Mesenchymal stem cell (in vitro differentiated cells and primary cell): ENCODE data around the gene GRM1.

ENCODE experiments used
- DNase-seq: peaks from one replicate; pipeline ENCODE4 v3.0.0-alpha.2; 2013
- H2AFZ ChIP-seq: one replicate; pipeline ENCODE4 v1.6.1; 2013; ENCODE audit warnings: low read depth, mild to moderate bottlenecking, control low read depth, inconsistent platforms, low read length, moderate library complexity
- H2AK5ac ChIP-seq: 2 replicates; pipeline ENCODE4 v1.6.1; 2013; ENCODE audit warnings: low read length, moderate library complexity, mild to moderate bottlenecking, inconsistent platforms; ENCODE audit not compliant: severe bottlenecking
- H2BK120ac ChIP-seq: one replicate; pipeline ENCODE4 v1.6.1; 2013; ENCODE audit warnings: low read depth, mild to moderate bottlenecking, inconsistent platforms, low read length, moderate library complexity
- H2BK12ac ChIP-seq, 2 experiments: one replicate each; pipeline ENCODE4 v1.6.1; 2013; ENCODE audit warnings: inconsistent platforms in 2 of 2, low read length in 2 of 2, mild to moderate bottlenecking in 2 of 2, moderate library complexity in 2 of 2, control low read depth in 1 of 2
- H2BK15ac ChIP-seq: one replicate; pipeline ENCODE4 v1.6.1; 2013; ENCODE audit warnings: mild to moderate bottlenecking, low read depth, inconsistent platforms; ENCODE audit not compliant: poor library complexity, severe bottlenecking
- H2BK5ac ChIP-seq: 2 replicates; pipeline ENCODE4 v1.6.1; 2013; ENCODE audit warnings: low read depth, mild to moderate bottlenecking, low read length, control low read depth, inconsistent platforms; ENCODE audit not compliant: poor library complexity, severe bottlenecking
- H3K14ac ChIP-seq, 2 experiments: one replicate each; pipeline ENCODE4 v1.6.1; 2013; ENCODE audit warnings: inconsistent platforms in 2 of 2, low read length in 2 of 2, control low read depth in 1 of 2, mild to moderate bottlenecking in 1 of 2, moderate library complexity in 1 of 2
- H3K18ac ChIP-seq, 2 experiments: one replicate each; pipeline ENCODE4 v1.6.1; 2013; ENCODE audit warnings: inconsistent platforms in 2 of 2, low read length in 2 of 2, control low read depth in 1 of 2, low read depth in 1 of 2, mild to moderate bottlenecking in 1 of 2
- H3K23ac ChIP-seq, 2 experiments: one replicate each; pipeline ENCODE4 v1.6.1; 2013; ENCODE audit warnings: inconsistent platforms in 2 of 2, low read length in 2 of 2, mild to moderate bottlenecking in 2 of 2, moderate library complexity in 2 of 2, control low read depth in 1 of 2
- H3K27ac ChIP-seq: 2 replicates; pipeline ENCODE4 v1.5.1; 2013; ENCODE audit warnings: mild to moderate bottlenecking, moderate library complexity, low read length, control low read depth, inconsistent platforms; ENCODE audit not compliant: poor library complexity, severe bottlenecking
- H3K27me3 ChIP-seq, 2 experiments: 2 replicates each; pipeline versions ENCODE4 v1.6.1 to v1.7.0; 2013; ENCODE audit warnings: low read length in 2 of 2, mild to moderate bottlenecking in 2 of 2, moderate library complexity in 2 of 2, control low read depth in 1 of 2, inconsistent platforms in 1 of 2; ENCODE audit not compliant: control insufficient read depth in 1 of 2, insufficient read depth in 1 of 2
- H3K36me3 ChIP-seq, 2 experiments: 2 replicates each; pipeline versions ENCODE4 v1.6.1 to v1.7.0; 2013; ENCODE audit warnings: low read length in 2 of 2, control low read depth in 1 of 2, inconsistent platforms in 1 of 2, low read depth in 1 of 2, mild to moderate bottlenecking in 1 of 2; ENCODE audit not compliant: insufficient read depth in 2 of 2, control insufficient read depth in 1 of 2
- H3K4ac ChIP-seq, 2 experiments: one replicate each; pipeline ENCODE4 v1.6.1; 2013; ENCODE audit warnings: inconsistent platforms in 2 of 2, low read length in 2 of 2, mild to moderate bottlenecking in 2 of 2, moderate library complexity in 2 of 2, control low read depth in 1 of 2, low read depth in 1 of 2
- H3K4me1 ChIP-seq: 2 replicates; pipeline ENCODE4 v1.6.1; 2013; ENCODE audit warnings: low read depth, low read length, control low read depth; ENCODE audit not compliant: control insufficient read depth, insufficient read depth
- H3K4me2 ChIP-seq: 2 replicates; pipeline ENCODE4 v1.6.1; 2013; ENCODE audit warnings: low read length, mild to moderate bottlenecking, inconsistent platforms; ENCODE audit not compliant: poor library complexity, severe bottlenecking
- H3K4me3 ChIP-seq, 2 experiments: 2 replicates each; pipeline versions ENCODE4 v1.5.1 to v1.7.0; 2013; ENCODE audit warnings: low read length in 2 of 2, mild to moderate bottlenecking in 2 of 2, control low read depth in 1 of 2, low read depth in 1 of 2; ENCODE audit not compliant: insufficient read depth in 1 of 2
- H3K79me1 ChIP-seq: replicated peaks from 2 replicates; pipeline ENCODE4 v1.6.1; 2013; ENCODE audit warnings: mild to moderate bottlenecking, control low read depth, low read length, inconsistent platforms; ENCODE audit not compliant: poor library complexity, severe bottlenecking
- H3K9ac ChIP-seq: 2 replicates; pipeline ENCODE4 v1.7.0; 2013; ENCODE audit warnings: mild to moderate bottlenecking, low read length, moderate library complexity
- H3K9me3 ChIP-seq: 2 replicates; pipeline ENCODE4 v1.7.0; 2013; ENCODE audit warnings: mild to moderate bottlenecking, low read length; ENCODE audit not compliant: control insufficient read depth
- H4K8ac ChIP-seq: one replicate; pipeline ENCODE4 v1.6.1; 2013; ENCODE audit warnings: inconsistent platforms, mild to moderate bottlenecking, low read length, moderate library complexity
- H4K91ac ChIP-seq: one replicate; pipeline ENCODE4 v1.6.1; 2013; ENCODE audit warnings: mild to moderate bottlenecking, low read length, inconsistent platforms
- WGBS: methylation state at CpG from one replicate; pipeline ENCODE4 v1.1.7; 2013; ENCODE audit warnings: mixed read lengths; 5-methylcytosine and 5-hydroxymethylcytosine counted together

The GRM1 gene

GRCh38 chr6:146355521-146356100, 326.7 kb downstream of the GRM1 start:
- H3K14ac ChIP-seq = no peak overlapping the region
- H3K79me1 ChIP-seq = no peaks in the 10 kb centered on the region
- no peak overlapping the region for H2BK15ac ChIP-seq
- no peak overlapping the region for H3K18ac ChIP-seq
- no peak overlapping the region for H3K4ac ChIP-seq
- 17% methylated on average over 4 of the region's 4 CpGs for WGBS
- H3K4me3 ChIP-seq = no peak overlapping the region
- H3K9me3 ChIP-seq = no peaks in the 10 kb centered on the region
- H2AFZ ChIP-seq = no peak overlapping the region
- no peak overlapping the region for H2BK12ac ChIP-seq
- no peak for DNase-seq
- H4K8ac ChIP-seq = no peak overlapping the region
- H2AK5ac ChIP-seq = no peak overlapping the region
- H3K27me3 ChIP-seq = no peaks in the 10 kb centered on the region
- peaks cover 2% of the 10 kb centered on the region for H3K4me1 ChIP-seq
- H2BK120ac ChIP-seq = no peak overlapping the region
- no peak overlapping the region for H4K91ac ChIP-seq
- H3K36me3 ChIP-seq = no peaks in the 10 kb centered on the region
- H3K23ac ChIP-seq = peak overlapping the region in 1 of 2 experiments; percentile 42
- no peak overlapping the region for H3K9ac ChIP-seq
- no peak overlapping the region for H3K4me2 ChIP-seq
- no peak overlapping the region for H3K27ac ChIP-seq
- no peak overlapping the region for H2BK5ac ChIP-seq

GRCh38 chr6:146357578-146358430, 328.9 kb downstream of the GRM1 start:
- peak overlapping the region in 1 of 2 experiments; percentile 70 for H3K4me3 ChIP-seq
- H2AK5ac ChIP-seq = no peak overlapping the region
- H3K4ac ChIP-seq = no peak overlapping the region
- H4K8ac ChIP-seq = no peak overlapping the region
- DNase-seq = peak; percentile 41
- H3K4me2 ChIP-seq = no peak overlapping the region
- WGBS = 60% methylated on average over 2 of the region's 8 CpGs
- H3K9me3 ChIP-seq = no peaks in the 10 kb centered on the region
- no peaks in the 10 kb centered on the region for H3K79me1 ChIP-seq
- H3K4me1 ChIP-seq = peaks cover 2% of the 10 kb centered on the region
- peak overlapping the region; percentile 91 for H3K9ac ChIP-seq
- no peak overlapping the region for H2AFZ ChIP-seq
- no peak overlapping the region for H3K18ac ChIP-seq
- H2BK5ac ChIP-seq = no peak overlapping the region
- no peak overlapping the region for H2BK15ac ChIP-seq
- no peak overlapping the region for H3K27ac ChIP-seq
- H3K23ac ChIP-seq = no peak overlapping the region
- H4K91ac ChIP-seq = no peak overlapping the region
- H2BK120ac ChIP-seq = no peak overlapping the region
- H2BK12ac ChIP-seq = no peak overlapping the region
- H3K36me3 ChIP-seq = no peaks in the 10 kb centered on the region
- no peak overlapping the region for H3K14ac ChIP-seq
- no peaks in the 10 kb centered on the region for H3K27me3 ChIP-seq

- no peak overlapping the region for H2AK5ac ChIP-seq
- H3K18ac ChIP-seq = no peak overlapping the region
- no peak overlapping the region for H3K4ac ChIP-seq
Observed at GRCh38 chr6:146358431-146359046, 329.7 kb downstream of the GRM1 start.

GRCh38 chr6:146359131-146359530, 330.3 kb downstream of the GRM1 start:
- peaks cover 2% of the 10 kb centered on the region for H3K4me1 ChIP-seq
- no peak overlapping the region for H2BK120ac ChIP-seq
- H3K23ac ChIP-seq = no peak overlapping the region
- H3K36me3 ChIP-seq = no peaks in the 10 kb centered on the region
- H3K4me2 ChIP-seq = no peak overlapping the region
- peak overlapping the region; percentile 91 for H3K9ac ChIP-seq
- H3K9me3 ChIP-seq = no peaks in the 10 kb centered on the region
- H3K79me1 ChIP-seq = no peaks in the 10 kb centered on the region
- no peak overlapping the region for H2AK5ac ChIP-seq
- no peak overlapping the region for H3K27ac ChIP-seq
- no peak overlapping the region for H2AFZ ChIP-seq
- H3K4ac ChIP-seq = no peak overlapping the region
- no peak overlapping the region for H2BK12ac ChIP-seq
- no peak for DNase-seq
- H3K27me3 ChIP-seq = no peaks in the 10 kb centered on the region
- H2BK5ac ChIP-seq = no peak overlapping the region
- H3K14ac ChIP-seq = no peak overlapping the region
- H4K91ac ChIP-seq = no peak overlapping the region
- H3K4me3 ChIP-seq = no peak overlapping the region
- H3K18ac ChIP-seq = no peak overlapping the region
- H2BK15ac ChIP-seq = no peak overlapping the region
- H4K8ac ChIP-seq = no peak overlapping the region

More at GRCh38 chr6:146358431-146359046, 329.7 kb downstream of the GRM1 start:
- DNase-seq = peak; percentile 8
- H4K91ac ChIP-seq = no peak overlapping the region
- H2BK12ac ChIP-seq = no peak overlapping the region
- no peak overlapping the region for H4K8ac ChIP-seq
- no peak overlapping the region for H2BK5ac ChIP-seq
- no peaks in the 10 kb centered on the region for H3K27me3 ChIP-seq
- H3K9me3 ChIP-seq = no peaks in the 10 kb centered on the region
- H3K4me3 ChIP-seq = peak overlapping the region in 1 of 2 experiments; percentile 70
- H3K36me3 ChIP-seq = no peaks in the 10 kb centered on the region
- no peak overlapping the region for H2BK15ac ChIP-seq
- H3K4me1 ChIP-seq = peaks cover 2% of the 10 kb centered on the region
- no peak overlapping the region for H2AFZ ChIP-seq
- 81% methylated on average over 3 of the region's 3 CpGs for WGBS
- H3K27ac ChIP-seq = no peak overlapping the region
- no peak overlapping the region for H3K23ac ChIP-seq
- no peak overlapping the region for H3K14ac ChIP-seq
- no peak overlapping the region for H3K4me2 ChIP-seq
- no peak overlapping the region for H2BK120ac ChIP-seq
- peak overlapping the region; percentile 91 for H3K9ac ChIP-seq
- no peaks in the 10 kb centered on the region for H3K79me1 ChIP-seq
